Naive thymus-derived CD8-positive, alpha-beta T cell (primary cell): Measurements from ENCODE around the gene ATP6V1C2. TPM values are rescaled to one million over a fixed set of nuclear protein-coding genes. Genes with fewer than 3 reads are reported as not detected.
"Not testable (repeated sequence)": the region's sequence is repeated elsewhere in the genome, so short reads cannot be mapped to it uniquely, and the experiment has no call there.

Source experiments
- ATAC-seq, 2 donors: fragments of 150-1000 bp; cut with Tn5 transposase in 1 of 2; sonication (Bioruptor Pico), chemical (Tn5 transposase) in 1 of 2; 1 replicate in 1 of 2; 2 replicates in 1 of 2; pipeline ENCODE4 v1.10.0; 2021; ENCODE audit warnings: mild to moderate bottlenecking in 2 of 2, moderate library complexity in 2 of 2
- POLR2A ChIA-PET: fragments of 350-600 bp; sonication (Branson Sonifier 250); formaldehyde crosslinking; loops from one replicate; lab custom pipeline; 2021; ENCODE audit warnings: antibody characterized with exemption; lab: Charles Lee
- DNase-seq, 10 donors: peaks; one replicate each; pipeline versions ENCODE4 v3.0.0 to v3.0.0-alpha.2; 2020 to 2022
- H3K27ac Mint-ChIP-seq, 10 donors: one replicate each; pipeline ENCODE4 v1.8.0; 2020 to 2022; ENCODE audit warnings: mild to moderate bottlenecking in 10 of 10, mixed read lengths in 10 of 10, moderate library complexity in 4 of 10, inconsistent platforms in 1 of 10
- H3K27me3 Mint-ChIP-seq, 5 donors: one replicate each; pipeline ENCODE4 v1.8.0; 2021 to 2022; ENCODE audit warnings: mixed read lengths in 5 of 5
- H3K36me3 Mint-ChIP-seq, 3 donors: one replicate each; pipeline ENCODE4 v1.8.0; 2020 to 2022; ENCODE audit warnings: mixed read lengths in 3 of 3, mild to moderate bottlenecking in 2 of 3, inconsistent platforms in 1 of 3
- H3K4me1 Mint-ChIP-seq, 4 donors: one replicate each; pipeline ENCODE4 v1.8.0; 2021 to 2022; ENCODE audit warnings: mixed read lengths in 4 of 4
- H3K4me3 Mint-ChIP-seq, 10 donors: one replicate each; pipeline ENCODE4 v1.8.0; 2020 to 2022; ENCODE audit warnings: mild to moderate bottlenecking in 10 of 10, mixed read lengths in 10 of 10, moderate library complexity in 6 of 10, inconsistent platforms in 1 of 10
- H3K9me3 Mint-ChIP-seq, 9 donors: one replicate each; pipeline ENCODE4 v1.8.0; 2020 to 2022; ENCODE audit warnings: mixed read lengths in 9 of 9, mild to moderate bottlenecking in 3 of 9, inconsistent platforms in 1 of 9, moderate library complexity in 1 of 9
- polyA plus RNA-seq, 3 donors: library from polyadenylated mRNA; unstranded; fragments of 300-500 nt; fragmentation: Illumina TruSeq; gene quantifications; one replicate each; pipeline ENCODE4 v1.2.3, GENCODE V29; 2021
- total RNA-seq, 8 experiments: library from RNA in 2 of 8; stranded (reverse) in 2 of 8; gene quantifications; one replicate each; pipeline ENCODE4 v1.2.3 and lab custom pipeline; 2021 to 2026

ATP6V1C2 gene
- total and polyA plus RNA-seq, 5 experiments from 2014 or later, result 0.11 to 0.47 (median 0.19) TPM; not detected in 2

GRCh38 chr2:10774394-10774793, 53.0 kb downstream of the ATP6V1C2 start:
- no peaks in the 10 kb centered on the region for H3K9me3 Mint-ChIP-seq
- POLR2A ChIA-PET, result no interaction called here
- H3K4me1 Mint-ChIP-seq, result peaks cover 0 to 1% (median 0%) of the 10 kb centered on the region in 4 donors
- no peaks in the 10 kb centered on the region for H3K27me3 Mint-ChIP-seq
- H3K36me3 Mint-ChIP-seq, result peaks cover 0 to 4% (median 0%) of the 10 kb centered on the region in 3 donors
- no peak overlapping the region for H3K4me3 Mint-ChIP-seq
- ATAC-seq, result no peak
- H3K27ac Mint-ChIP-seq, result peak overlapping the region in 1 of 10 donors; percentile 8
- DNase-seq, result no peak

- POLR2A ChIA-PET, result no interaction called here
- Mint-ChIP-seq H3K27ac (peak overlapping the region in 1 of 10 donors; percentile 8), H3K4me1 (peaks cover 0 to 3% (median 0%) of the 10 kb centered on the region in 4 donors), H3K4me3 (no peak overlapping the region), H3K9me3 (no peaks in the 10 kb centered on the region), H3K36me3 (peaks cover 0 to 9% (median under 1%) of the 10 kb centered on the region in 3 donors), H3K27me3 (no peaks in the 10 kb centered on the region)
- DNase-seq, result no peak
- no peak for ATAC-seq
These were observed 53.8 kb downstream of the ATP6V1C2 start for GRCh38 chr2:10775021-10775780.

GRCh38 chr2:10775831-10776230, 54.4 kb downstream of the ATP6V1C2 start:
- Mint-ChIP-seq H3K9me3 (no peaks in the 10 kb centered on the region), H3K4me1 (peaks cover 0 to 3% (median 0%) of the 10 kb centered on the region in 4 donors), H3K4me3 (no peak overlapping the region), H3K27me3 (no peaks in the 10 kb centered on the region), H3K27ac (no peak overlapping the region), H3K36me3 (peaks cover 0 to 13% (median 3%) of the 10 kb centered on the region in 3 donors)
- POLR2A ChIA-PET, result no interaction called here
- DNase-seq, result no peak
- ATAC-seq, result no peak

- Mint-ChIP-seq H3K4me3 (no peak overlapping the region), H3K27ac (no peak overlapping the region), H3K9me3 (no peaks in the 10 kb centered on the region), H3K36me3 (peaks cover 0 to 18% (median 3%) of the 10 kb centered on the region in 3 donors), H3K27me3 (no peaks in the 10 kb centered on the region), H3K4me1 (peaks cover 0 to 3% (median 0%) of the 10 kb centered on the region in 4 donors)
- no peak for DNase-seq
- POLR2A ChIA-PET, result no interaction called here
- no peak for ATAC-seq
These were observed 55.0 kb downstream of the ATP6V1C2 start for GRCh38 chr2:10776231-10776977.

GRCh38 chr2:10777111-10777841, 55.8 kb downstream of the ATP6V1C2 start:
- peak overlapping the region in 2 of 10 donors; percentile 14 to 34 for H3K27ac Mint-ChIP-seq
- H3K4me3 Mint-ChIP-seq, result no peak overlapping the region
- H3K9me3 Mint-ChIP-seq, result no peaks in the 10 kb centered on the region
- H3K36me3 Mint-ChIP-seq, result peaks cover 0 to 27% (median 6%) of the 10 kb centered on the region in 3 donors
- H3K27me3 Mint-ChIP-seq, result no peaks in the 10 kb centered on the region
- ATAC-seq, result no peak
- POLR2A ChIA-PET, result no interaction called here
- H3K4me1 Mint-ChIP-seq, result peaks cover 0 to 3% (median 0%) of the 10 kb centered on the region in 4 donors
- DNase-seq, result no peak

GRCh38 chr2:10777842-10778723, 56.7 kb downstream of the ATP6V1C2 start:
- Mint-ChIP-seq H3K36me3 (peaks cover 0 to 33% (median 10%) of the 10 kb centered on the region in 3 donors), H3K27me3 (no peaks in the 10 kb centered on the region), H3K4me1 (peaks cover 0 to 3% (median 0%) of the 10 kb centered on the region in 4 donors), H3K9me3 (no peaks in the 10 kb centered on the region), H3K4me3 (no peak overlapping the region), H3K27ac (peak overlapping the region in 1 of 10 donors; percentile 14)
- no peak for ATAC-seq
- POLR2A ChIA-PET, result no interaction called here
- no peak for DNase-seq

GRCh38 chr2:10778724-10779115, 57.3 kb downstream of the ATP6V1C2 start:
- POLR2A ChIA-PET, result no interaction called here
- Mint-ChIP-seq H3K27me3 (no peaks in the 10 kb centered on the region), H3K27ac (no peak overlapping the region), H3K4me3 (no peak overlapping the region), H3K9me3 (no peaks in the 10 kb centered on the region), H3K4me1 (peaks cover 0 to 3% (median 0%) of the 10 kb centered on the region in 4 donors), H3K36me3 (peaks cover 0 to 39% (median 16%) of the 10 kb centered on the region in 3 donors)
- ATAC-seq (no peak), DNase-seq (no peak)

- Mint-ChIP-seq H3K4me3 (no peak overlapping the region), H3K27me3 (no peaks in the 10 kb centered on the region), H3K4me1 (peaks cover 0 to 3% (median 0%) of the 10 kb centered on the region in 4 donors), H3K36me3 (peaks cover 0 to 52% (median 23%) of the 10 kb centered on the region in 3 donors), H3K27ac (no peak overlapping the region), H3K9me3 (no peaks in the 10 kb centered on the region)
- POLR2A ChIA-PET, result no interaction called here
- DNase-seq, result no peak
- no peak for ATAC-seq
These were observed 58.5 kb downstream of the ATP6V1C2 start for GRCh38 chr2:10779776-10780490.

GRCh38 chr2:10780491-10780820, 59.0 kb downstream of the ATP6V1C2 start:
- Mint-ChIP-seq H3K9me3 (no peaks in the 10 kb centered on the region), H3K27ac (no peak overlapping the region), H3K27me3 (no peaks in the 10 kb centered on the region), H3K36me3 (peaks cover 0 to 57% (median 26%) of the 10 kb centered on the region in 3 donors), H3K4me3 (no peak overlapping the region), H3K4me1 (peaks cover 0 to 3% (median 0%) of the 10 kb centered on the region in 4 donors)
- DNase-seq (no peak), ATAC-seq (no peak)
- POLR2A ChIA-PET, result no interaction called here

GRCh38 chr2:10780821-10781220, 59.4 kb downstream of the ATP6V1C2 start:
- POLR2A ChIA-PET, H3K9me3 Mint-ChIP-seq, H3K4me3 Mint-ChIP-seq, H3K27me3 Mint-ChIP-seq, DNase-seq, ATAC-seq, H3K4me1 Mint-ChIP-seq, H3K27ac Mint-ChIP-seq: not testable (repeated sequence)
- H3K36me3 Mint-ChIP-seq, result peaks cover 0 to 60% (median 27%) of the 10 kb centered on the region in 3 donors

GRCh38 chr2:10781746-10782145, 60.3 kb downstream of the ATP6V1C2 start:
- no peak overlapping the region for H3K4me3 Mint-ChIP-seq
- no peak for ATAC-seq
- no peak for DNase-seq
- H3K27ac Mint-ChIP-seq, result no peak overlapping the region
- H3K9me3 Mint-ChIP-seq, result no peaks in the 10 kb centered on the region
- POLR2A ChIA-PET, result no interaction called here
- H3K27me3 Mint-ChIP-seq, result no peaks in the 10 kb centered on the region
- peaks cover 0 to 6% (median 0%) of the 10 kb centered on the region in 4 donors for H3K4me1 Mint-ChIP-seq
- H3K36me3 Mint-ChIP-seq, result peaks cover 5 to 70% (median 34%) of the 10 kb centered on the region in 3 donors
